Suprapubic skin (tissue), 4 donors: ENCODE results near the gene CUEDC1. TPM values are rescaled to one million over a fixed set of nuclear protein-coding genes. Genes with fewer than 3 reads are reported as not detected.

Source experiments
- DNase-seq, 2 donors: peaks; one replicate each; pipeline ENCODE4 v3.0.0-alpha.2; 2019; ENCODE audit warnings: low spot score in 2 of 2
- H3K27ac ChIP-seq: fragments of 200-600 bp; sonication (generic); one replicate; pipeline ENCODE4 v1.5.1; 2019
- H3K27me3 ChIP-seq: fragments of 200-600 bp; sonication (generic); one replicate; pipeline ENCODE4 v1.5.1; 2019
- H3K36me3 ChIP-seq: fragments of 200-600 bp; sonication (generic); one replicate; pipeline ENCODE4 v1.5.1; 2019
- H3K4me1 ChIP-seq: fragments of 200-600 bp; sonication (generic); one replicate; pipeline ENCODE4 v1.5.1; 2019
- H3K4me3 ChIP-seq: fragments of 200-600 bp; sonication (generic); one replicate; pipeline ENCODE4 v1.5.1; 2019; ENCODE audit warnings: mild to moderate bottlenecking
- H3K9me3 ChIP-seq: fragments of 200-600 bp; sonication (generic); one replicate; pipeline ENCODE4 v1.5.1; 2019
- EP300 ChIP-seq: sonication (generic); formaldehyde crosslinking; IDR thresholded peaks from one replicate; pipeline ENCODE4 v1.6.1; 2017; ENCODE audit warnings: antibody characterized with exemption
- POLR2A ChIP-seq, 2 donors: fragments of 450-650 bp; IDR thresholded peaks; one replicate each; pipeline ENCODE4 v1.6.1; 2017; ENCODE audit warnings: antibody characterized with exemption in 2 of 2, mild to moderate bottlenecking in 2 of 2, moderate library complexity in 2 of 2
- POLR2AphosphoS5 ChIP-seq, 3 donors: sonication (generic); formaldehyde crosslinking; IDR thresholded peaks; one replicate each; pipeline ENCODE4 v1.6.1; 2017; ENCODE audit warnings: antibody characterized with exemption in 3 of 3
- WGBS: methylation state at CpG from one replicate; pipeline ENCODE4 v1.1.5; 2018; 5-methylcytosine and 5-hydroxymethylcytosine counted together
- total RNA-seq, 4 donors: library from RNA; depleted of rRNA; stranded (reverse); fragments of >200 nt; gene quantifications; one replicate each; pipeline ENCODE4 v1.1.0, GENCODE V29; 2016
- TF ChIP-seq, protein P1 (sequence below), 2 donors: fragments of 200-600 bp in 1 of 2; fragments of 450-650 bp in 1 of 2; sonication (generic) in 1 of 2; IDR thresholded peaks; one replicate each; pipeline ENCODE4 v1.5.1; 2016 to 2019; ENCODE audit warnings: antibody characterized with exemption in 2 of 2, mild to moderate bottlenecking in 1 of 2, moderate library complexity in 1 of 2

CUEDC1 gene
- total RNA-seq, 4 donors from 2014 or later: 5.1 to 34.2 (median 12.8) TPM

DNA sequence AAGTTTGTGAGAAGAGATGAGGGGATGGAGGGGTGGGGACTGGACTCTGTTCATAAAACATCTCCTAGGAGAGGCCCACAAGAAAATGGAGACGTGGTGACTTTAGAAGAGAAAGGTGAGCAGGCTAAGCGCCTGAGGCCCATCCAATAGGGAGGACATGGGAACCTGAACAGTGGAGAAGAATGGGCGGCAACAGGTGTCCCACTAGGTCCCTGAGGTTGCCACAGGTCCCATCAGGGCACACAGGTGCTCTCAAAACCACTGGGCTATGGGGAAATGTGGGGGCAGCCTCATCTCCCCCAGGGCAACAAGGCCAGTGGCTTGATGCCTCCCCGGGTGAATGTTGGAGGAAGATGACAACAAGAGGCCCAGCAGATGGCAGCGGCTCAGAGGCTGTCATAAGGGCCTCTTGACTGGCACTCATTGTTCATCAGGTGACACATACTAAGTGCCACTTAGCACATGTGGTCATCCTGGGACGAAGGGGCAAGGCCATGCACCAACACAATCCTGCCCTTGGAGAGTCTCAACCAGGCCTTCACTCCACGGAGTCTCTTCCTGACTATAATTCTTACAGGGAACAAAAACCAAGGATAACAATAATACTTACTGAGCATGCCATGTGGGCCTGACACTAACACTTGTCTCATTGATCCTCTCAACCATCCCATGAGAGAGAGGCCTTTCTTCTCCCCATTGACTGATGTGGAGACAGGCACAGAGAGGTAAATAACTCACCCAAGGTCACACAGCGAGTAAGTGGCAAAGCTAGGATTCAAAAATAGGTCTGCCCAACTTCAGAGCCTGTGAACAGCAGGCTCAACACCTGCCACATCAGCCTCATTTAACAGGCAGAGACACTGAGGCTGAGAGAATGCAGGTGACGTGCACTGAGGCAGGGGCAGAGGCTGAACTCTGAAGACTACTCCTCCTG is 38.0 kb downstream of the CUEDC1 start:
- DNase-seq: no peak
- 83% methylated on average over 9 of the region's 9 CpGs for WGBS
- no peak for TF ChIP-seq EP300
- TF ChIP-seq, protein P1, sequence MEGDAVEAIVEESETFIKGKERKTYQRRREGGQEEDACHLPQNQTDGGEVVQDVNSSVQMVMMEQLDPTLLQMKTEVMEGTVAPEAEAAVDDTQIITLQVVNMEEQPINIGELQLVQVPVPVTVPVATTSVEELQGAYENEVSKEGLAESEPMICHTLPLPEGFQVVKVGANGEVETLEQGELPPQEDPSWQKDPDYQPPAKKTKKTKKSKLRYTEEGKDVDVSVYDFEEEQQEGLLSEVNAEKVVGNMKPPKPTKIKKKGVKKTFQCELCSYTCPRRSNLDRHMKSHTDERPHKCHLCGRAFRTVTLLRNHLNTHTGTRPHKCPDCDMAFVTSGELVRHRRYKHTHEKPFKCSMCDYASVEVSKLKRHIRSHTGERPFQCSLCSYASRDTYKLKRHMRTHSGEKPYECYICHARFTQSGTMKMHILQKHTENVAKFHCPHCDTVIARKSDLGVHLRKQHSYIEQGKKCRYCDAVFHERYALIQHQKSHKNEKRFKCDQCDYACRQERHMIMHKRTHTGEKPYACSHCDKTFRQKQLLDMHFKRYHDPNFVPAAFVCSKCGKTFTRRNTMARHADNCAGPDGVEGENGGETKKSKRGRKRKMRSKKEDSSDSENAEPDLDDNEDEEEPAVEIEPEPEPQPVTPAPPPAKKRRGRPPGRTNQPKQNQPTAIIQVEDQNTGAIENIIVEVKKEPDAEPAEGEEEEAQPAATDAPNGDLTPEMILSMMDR (IDR thresholded peaks at IDR 0.05): no peak
- TF ChIP-seq POLR2AphosphoS5 (IDR thresholded peaks at IDR 0.05): no peak
- TF ChIP-seq POLR2A (IDR thresholded peaks at IDR 0.05): no peak
- Histone ChIP-seq H3K9me3 (no peaks in the 10 kb centered on the region), H3K4me1 (peaks cover 83% of the 10 kb centered on the region), H3K36me3 (no peaks in the 10 kb centered on the region), H3K4me3 (no peak overlapping the region), H3K27ac (peak overlapping the region; percentile 54), H3K27me3 (no peaks in the 10 kb centered on the region)

DNA sequence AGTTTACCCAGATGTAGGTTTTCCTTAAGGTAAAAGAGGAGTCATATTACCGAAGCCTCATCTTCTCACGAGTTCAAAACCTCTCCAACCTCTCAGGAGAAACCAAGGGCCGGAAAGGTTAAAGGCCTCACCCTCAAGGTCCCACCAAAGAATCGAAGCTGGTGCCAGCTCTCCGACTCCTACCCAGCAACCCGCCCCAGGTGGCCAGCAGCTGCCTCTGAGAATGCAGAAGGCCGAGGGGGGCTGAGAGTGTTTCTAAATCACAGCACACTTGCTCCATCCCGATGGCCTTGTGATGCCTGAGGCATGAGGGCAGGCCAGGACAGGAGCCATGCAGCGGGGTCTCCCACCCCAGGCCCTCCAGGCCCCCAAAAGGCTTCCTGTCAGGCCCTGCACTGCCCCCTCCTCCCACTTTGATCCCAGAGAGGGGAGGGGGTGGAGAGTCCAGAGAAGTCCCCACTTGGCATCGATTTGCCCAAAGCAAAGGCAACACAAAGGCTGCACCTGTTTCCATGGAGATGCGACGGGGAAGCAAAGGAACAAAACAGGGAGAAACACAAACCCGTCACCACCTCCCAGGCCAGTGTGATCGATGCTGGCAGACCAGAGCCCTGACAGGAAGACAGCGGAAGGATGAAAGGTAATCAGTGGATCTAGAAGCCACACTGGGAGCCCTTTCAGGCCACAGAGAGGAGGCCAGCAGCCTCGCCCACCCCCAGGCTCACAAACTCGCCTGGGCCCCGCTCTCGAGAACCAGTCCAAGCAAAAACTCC is 39.0 kb downstream of the CUEDC1 start:
- 71% methylated on average over 19 of the region's 19 CpGs for WGBS
- DNase-seq: no peak
- TF ChIP-seq EP300 (no peak), POLR2A (IDR thresholded peaks at IDR 0.05) (no peak), POLR2AphosphoS5 (IDR thresholded peaks at IDR 0.05) (no peak)
- TF ChIP-seq, protein P1 (IDR thresholded peaks at IDR 0.05): no peak

DNA sequence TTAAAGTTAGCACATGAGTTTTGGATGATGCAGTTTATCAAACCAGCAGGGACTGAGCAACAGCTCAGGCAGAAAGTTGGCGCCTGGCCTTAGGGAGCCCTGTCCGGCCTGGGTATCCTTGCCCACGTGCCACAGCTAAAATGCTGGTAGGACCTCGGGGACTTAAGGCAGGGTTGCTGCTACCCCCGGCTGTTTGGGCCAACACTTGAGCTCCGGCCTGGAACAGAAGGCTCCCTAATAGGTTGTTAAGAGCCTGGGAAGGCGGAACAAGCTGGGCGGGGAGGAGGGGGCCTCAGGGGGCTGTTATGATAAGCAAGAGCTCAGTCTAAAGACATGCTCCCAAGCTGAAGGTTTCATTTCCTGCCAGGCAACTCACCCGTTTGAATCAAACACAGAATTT is 39.7 kb downstream of the CUEDC1 start:
- no peak for DNase-seq
- Histone ChIP-seq H3K4me1 (peaks cover 78% of the 10 kb centered on the region), H3K4me3 (no peak overlapping the region), H3K27me3 (no peaks in the 10 kb centered on the region), H3K27ac (no peak overlapping the region), H3K9me3 (no peaks in the 10 kb centered on the region), H3K36me3 (no peaks in the 10 kb centered on the region)
- no peak for TF ChIP-seq EP300
- TF ChIP-seq, protein P1 (IDR thresholded peaks at IDR 0.05): no peak
- no peak for TF ChIP-seq POLR2A (IDR thresholded peaks at IDR 0.05)
- no peak for TF ChIP-seq POLR2AphosphoS5 (IDR thresholded peaks at IDR 0.05)
- 63% methylated on average over 9 of the region's 9 CpGs for WGBS

More for the DNA sequence above, 39.0 kb downstream of the CUEDC1 start:
- Histone ChIP-seq H3K27me3 (no peaks in the 10 kb centered on the region), H3K36me3 (no peaks in the 10 kb centered on the region), H3K9me3 (no peaks in the 10 kb centered on the region), H3K4me1 (peaks cover 83% of the 10 kb centered on the region), H3K4me3 (no peak overlapping the region), H3K27ac (peak overlapping the region; percentile 54)

DNA sequence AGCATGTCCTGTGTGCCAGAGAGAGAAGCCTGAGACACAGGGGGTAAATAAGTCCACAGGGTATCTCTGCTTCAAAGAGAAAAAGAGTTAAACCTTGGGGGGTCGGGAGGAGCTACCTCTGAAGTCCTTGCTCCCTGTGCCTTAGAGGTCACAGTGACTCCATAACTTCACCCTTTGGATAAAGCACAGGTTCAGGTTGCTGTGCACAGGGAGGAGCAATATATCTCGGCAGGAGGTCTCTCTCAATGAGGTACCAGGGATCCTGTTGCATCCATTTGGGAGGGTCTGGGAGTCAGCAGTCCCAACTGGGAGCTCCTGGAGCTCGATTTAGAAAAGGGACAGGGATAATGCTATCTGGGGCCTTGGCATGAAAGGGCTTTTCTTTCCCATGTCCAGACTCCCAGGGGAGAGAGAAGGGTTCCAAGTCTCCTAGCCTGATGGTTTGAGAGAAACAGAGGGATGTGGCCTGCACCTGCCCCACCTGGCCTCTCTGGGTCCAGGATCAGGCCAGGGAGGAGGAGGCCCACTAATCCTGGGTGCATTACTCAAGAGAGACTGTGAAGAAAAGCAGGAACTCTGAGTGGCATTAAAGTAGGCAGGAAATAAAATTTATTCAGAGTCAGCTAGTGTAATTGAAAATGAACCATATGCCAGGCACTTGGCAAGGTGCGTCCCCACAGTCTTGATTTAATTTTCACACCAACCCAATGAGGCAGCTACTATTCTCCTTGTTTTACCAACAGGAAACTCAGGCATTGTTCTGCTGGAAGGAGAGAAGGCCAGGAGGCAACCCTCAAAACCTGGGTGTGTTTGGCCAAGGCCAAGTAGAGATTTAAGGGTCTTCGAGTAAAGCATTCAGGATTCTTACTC is 40.7 kb downstream of the CUEDC1 start:
- Histone ChIP-seq H3K9me3 (no peaks in the 10 kb centered on the region), H3K27me3 (no peaks in the 10 kb centered on the region), H3K27ac (peak overlapping the region; percentile 18), H3K4me1 (peaks cover 77% of the 10 kb centered on the region), H3K36me3 (no peaks in the 10 kb centered on the region), H3K4me3 (no peak overlapping the region)
- no peak for DNase-seq
- WGBS: 70% methylated on average over 5 of the region's 5 CpGs
- TF ChIP-seq POLR2AphosphoS5 (IDR thresholded peaks at IDR 0.05) (no peak), EP300 (no peak), POLR2A (IDR thresholded peaks at IDR 0.05) (no peak)
- TF ChIP-seq, protein P1 (IDR thresholded peaks at IDR 0.05): no peak
